Stimulated activated CD4-positive, alpha-beta T cell treated with anti-CD3 and anti-CD28 coated beads, Interleukin-2, amount 100 ng/mL, for 24 hours (primary cell): ENCODE data around the gene GTF3C2.
"Not testable (repeated sequence)": the region's sequence is repeated elsewhere in the genome, so short reads cannot be mapped to it uniquely, and the experiment has no call there.

Experiments used
- DNase-seq, 2 donors: peaks; one replicate each; pipeline ENCODE4 v3.0.0-alpha.2; 2020

GTF3C2 gene

DNA sequence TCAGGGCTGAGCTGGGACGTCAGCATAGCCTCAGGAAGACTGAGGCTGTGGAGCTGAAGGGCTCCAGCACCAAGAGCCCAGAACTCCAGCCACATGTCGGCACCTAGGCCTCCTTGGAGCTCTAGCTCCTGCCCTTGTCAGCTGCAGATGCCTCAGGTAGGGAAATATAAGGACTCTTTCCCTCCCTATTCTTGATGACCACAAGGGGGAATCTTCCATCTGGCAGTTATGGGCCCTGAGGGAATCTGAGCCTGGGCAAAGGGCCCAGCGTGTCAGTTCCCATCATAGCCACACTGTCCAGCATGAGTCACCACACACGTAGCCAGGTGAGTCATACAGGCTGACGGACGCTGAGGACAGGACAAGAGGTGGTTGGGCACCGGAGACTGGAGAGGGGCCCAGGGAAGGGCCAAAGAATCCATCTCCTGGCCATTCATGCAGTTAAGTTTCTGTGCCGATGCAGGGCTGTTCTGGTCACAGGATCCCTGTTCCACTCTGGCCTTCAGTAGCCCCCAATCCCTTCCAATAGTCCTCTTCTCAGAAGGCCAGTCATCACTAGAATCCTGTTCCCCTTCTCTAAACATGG is 35.5 kb downstream of the GTF3C2 start:
- no peak for DNase-seq

DNA sequence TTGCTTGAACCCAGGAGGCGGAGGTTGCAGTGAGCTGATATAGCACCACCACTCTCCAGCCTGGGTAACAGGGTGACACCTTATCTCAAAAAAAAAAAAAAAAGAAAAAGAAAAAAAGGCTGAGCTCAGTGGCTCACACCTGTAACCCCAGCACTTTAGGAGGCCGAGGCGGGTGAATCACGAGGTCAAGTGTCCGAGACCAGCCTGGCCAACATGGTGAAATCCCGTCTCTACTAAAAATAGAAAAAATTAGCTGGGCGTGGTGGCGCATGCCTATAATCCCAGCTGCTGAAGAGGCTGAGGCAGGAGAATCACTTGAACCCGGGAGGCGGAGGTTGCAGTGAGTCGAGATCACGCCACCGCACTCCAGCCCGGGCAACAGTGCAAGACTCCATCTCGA is 36.7 kb downstream of the GTF3C2 start:
- DNase-seq: not testable (repeated sequence)

DNA sequence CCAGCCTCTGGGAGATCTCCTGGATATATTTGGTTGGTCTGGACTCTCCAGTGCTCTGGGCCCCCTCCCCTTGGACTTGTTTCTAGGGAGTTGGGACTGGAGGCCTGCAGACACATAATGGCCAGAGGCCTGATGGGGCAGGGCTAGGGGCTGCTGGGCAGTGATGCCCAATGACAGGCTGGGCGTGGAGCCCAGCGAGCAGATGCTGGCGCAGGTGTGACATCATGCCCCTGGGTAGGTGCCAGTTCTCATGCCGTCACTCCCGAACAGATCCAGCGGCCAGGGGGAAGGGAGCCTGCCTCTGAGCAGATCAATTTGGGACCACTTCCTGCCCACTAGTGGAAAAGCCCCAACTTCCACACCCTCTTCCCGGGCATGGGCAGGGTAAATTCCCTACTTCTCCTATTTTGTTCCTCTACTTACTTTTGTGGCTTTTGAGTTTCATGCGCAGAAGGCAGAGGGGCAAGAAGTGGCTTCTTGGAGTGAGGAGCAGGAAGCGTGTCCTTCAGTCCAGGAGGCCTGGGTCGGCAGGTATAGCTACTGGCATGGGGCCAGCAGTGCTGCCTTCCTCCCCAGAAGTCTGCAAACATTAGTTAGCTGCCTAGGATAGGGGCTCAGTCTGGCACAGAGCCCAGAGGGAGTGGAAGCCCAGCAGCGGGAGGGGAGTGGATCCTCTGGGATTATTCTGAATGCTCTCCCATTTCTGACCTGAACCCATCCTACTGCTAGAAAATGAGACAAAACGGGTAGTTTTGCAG is 39.7 kb downstream of the GTF3C2 start:
- DNase-seq: no peak

DNA sequence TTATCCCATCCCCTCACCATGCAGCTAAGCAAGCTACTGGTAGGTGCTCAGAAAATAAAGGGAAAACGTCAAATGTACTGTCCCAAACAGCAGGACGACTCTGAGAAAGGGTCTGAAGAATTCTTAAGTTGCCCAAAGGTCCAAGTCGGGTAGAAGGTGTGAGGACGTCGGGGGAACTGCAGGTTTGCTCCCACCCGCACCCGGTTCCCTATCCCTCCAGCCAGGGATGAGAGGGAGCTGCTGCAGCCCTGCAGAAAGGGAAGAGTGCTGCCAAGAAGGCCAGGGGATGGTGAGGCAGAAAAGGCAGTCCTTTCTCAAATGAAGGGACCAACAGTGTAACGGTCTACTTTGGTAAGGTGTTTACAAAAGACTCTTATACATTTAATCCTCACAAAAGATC is 41.4 kb downstream of the GTF3C2 start:
- no peak for DNase-seq

DNA sequence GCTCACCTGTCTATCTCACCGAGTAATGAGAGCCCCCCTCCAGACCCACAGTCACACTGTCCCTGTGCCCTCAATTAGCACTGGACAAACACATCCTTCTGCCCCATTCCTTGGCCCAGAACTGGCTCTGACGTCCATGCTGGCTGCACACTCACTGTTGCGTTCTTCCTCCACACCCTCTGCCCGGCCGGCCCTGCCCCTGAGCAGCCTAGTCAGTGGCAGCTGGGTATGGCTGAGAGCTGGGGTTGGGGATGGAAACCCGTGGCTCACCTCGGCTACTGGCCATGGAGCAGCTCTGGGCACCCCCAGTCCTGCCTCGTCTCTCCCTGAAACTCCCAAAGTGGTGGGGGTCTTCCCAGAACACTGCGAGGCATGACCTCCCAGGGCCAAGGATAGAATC is 41.9 kb downstream of the GTF3C2 start:
- no peak for DNase-seq

DNA sequence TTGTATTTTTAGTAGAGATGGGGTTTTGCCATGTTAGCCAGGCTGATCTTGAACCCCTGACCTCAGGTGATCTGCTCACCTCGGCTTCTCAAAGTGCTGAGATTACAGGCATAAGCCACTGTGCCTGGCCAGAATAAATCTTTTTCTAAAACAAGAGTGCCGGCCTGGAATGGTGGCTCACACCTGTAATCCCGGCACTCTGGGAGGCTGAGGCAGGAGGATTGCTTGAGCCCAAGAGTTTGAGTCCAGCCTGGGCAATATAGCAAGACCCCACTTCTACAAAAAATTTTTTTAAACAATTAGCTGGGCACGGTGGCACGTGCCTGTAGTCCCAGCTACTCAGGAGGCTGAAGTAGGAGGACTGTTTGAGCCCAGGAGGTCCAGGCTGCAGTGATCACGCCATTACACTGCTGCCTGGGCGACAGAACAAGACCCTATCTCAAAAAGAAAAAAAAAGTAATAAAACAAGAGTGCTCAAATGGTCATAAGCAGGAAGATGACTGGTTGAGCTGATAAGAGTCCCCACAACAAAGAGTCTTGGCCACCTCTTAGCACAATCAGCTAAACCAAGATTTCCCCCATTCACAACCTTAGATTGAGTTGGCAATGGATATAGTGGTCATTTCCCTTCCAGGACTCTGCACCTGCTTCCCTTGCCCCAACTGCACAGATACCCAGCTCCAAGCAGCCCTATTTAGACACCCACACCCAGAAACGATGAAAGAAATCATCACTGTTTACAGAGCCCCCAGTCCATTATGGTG is 42.5 kb downstream of the GTF3C2 start:
- DNase-seq: no peak

DNA sequence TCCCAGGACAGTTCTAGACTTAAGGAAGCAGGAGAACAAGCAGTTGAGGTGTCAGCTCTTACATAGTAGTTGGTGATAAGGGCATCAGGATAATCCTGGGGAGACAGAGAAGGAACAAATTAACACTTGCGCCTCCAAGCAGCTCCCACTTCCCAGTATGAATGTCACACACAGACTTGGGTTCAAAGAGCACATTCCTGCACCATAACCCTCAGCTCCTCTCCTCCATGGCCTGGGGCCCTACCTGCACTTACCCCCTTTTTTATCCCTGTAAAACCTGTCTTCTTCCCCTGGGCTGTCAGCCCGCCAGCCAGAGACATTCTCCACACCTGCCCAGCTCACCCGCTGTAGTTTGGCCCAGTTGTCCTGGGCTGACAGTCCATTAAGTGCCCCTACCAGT is 44.4 kb downstream of the GTF3C2 start:
- DNase-seq: no peak

DNA sequence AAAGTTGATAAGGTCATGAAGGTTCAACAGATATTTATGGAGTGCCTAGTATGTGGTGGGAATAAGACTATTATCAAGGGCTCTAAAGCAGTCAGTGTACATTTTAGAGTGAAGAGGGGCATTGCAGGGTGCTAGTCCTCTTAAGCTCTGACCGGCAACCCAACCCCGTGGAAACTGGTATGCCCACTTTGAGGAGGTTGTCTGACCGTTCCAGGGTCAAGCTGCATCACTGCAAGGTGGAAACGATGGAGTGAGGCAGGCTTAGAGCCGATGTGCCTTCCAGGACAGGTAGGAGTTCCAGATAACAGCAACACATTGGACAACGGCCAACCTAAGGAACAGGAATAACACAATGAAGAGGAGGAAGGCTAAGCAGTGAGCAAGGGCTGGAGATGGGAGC is 46.9 kb downstream of the GTF3C2 start:
- DNase-seq: no peak

DNA sequence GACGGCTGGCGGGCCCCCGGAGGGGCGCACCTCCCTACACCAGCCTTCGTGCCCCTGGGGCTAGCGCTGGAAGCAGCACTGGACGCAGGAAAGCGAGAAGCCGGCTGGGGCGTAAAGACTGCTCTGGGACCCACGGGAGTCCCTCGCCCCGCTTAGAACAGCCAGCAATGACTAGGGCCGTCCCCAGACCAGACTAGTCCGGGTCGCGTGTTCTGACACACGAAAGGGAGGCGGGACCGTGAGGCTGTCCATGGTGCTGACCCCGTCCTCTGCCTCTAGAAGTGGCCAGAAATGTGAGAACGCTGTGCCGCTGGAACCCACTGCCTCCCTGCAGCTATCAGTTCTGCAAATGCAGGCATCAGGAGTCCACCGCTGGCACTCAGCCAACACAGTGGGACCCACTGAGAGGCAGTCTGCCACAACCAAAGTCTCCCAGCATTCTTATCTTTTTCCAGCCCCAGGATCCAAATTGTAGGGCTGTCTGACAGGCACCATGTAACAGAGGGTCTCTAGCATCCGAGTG is 48.1 kb downstream of the GTF3C2 start, which contains the start of gene UCN:
Gene UCN (minus strand): TSS at position 87 of the 523 bp plus-strand sequence. CDS start 550 bp downstream, outside the sequence.
- no peak for DNase-seq

DNA sequence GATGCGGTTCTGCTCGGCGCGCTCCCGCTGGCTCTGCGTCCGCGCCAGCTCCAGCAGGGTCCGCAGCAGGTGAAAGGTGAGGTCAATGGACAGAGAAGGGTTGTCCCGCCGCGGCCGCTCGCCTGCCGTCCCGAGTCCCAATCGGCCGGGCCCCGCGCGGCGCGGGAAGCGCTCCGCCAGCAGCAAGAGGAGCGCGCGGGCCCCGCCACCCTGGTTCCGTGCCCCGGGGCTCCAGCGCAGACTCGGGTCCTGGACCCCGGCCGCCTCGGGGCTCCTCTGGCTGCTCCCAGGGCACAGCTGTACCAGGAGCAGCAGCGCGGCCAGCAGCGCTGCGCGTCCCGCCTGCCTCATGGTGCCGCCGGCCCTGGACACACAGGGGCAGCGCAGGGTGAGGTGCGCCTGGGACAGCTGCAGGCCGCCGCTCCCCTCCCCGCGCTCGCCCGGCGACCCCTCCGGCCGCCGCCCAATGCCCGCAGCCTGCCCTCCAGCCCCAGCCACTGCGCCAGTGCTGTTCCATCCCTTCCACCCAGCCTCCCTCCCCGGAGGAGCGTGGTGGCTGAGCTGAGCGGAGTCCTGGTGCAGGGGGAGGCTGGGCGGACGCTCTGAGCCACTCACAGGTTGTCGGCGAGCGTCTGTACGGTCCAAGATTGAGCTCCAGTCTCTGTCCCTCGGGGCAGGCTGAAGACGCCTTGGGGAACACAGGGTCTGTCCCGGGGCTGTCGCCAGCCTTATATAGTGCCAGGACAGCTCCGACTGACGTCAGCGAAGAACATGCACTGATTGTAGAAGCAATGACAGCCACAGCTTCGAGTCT is 48.8 kb downstream of the GTF3C2 start:
- no peak for DNase-seq

DNA sequence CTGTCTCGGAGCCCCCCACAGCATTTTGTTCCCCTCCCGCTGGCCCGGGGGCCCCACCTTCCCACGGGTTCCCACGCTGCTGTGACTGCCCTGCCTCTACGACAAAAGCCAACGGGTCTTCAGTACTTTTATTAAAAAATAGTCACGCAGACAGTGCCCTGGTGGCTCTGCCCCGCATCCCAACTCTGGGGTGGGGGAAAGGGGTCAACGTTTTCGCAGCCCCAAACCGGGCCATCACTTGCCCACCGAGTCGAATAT is 49.3 kb downstream of the GTF3C2 start:
- no peak for DNase-seq

DNA sequence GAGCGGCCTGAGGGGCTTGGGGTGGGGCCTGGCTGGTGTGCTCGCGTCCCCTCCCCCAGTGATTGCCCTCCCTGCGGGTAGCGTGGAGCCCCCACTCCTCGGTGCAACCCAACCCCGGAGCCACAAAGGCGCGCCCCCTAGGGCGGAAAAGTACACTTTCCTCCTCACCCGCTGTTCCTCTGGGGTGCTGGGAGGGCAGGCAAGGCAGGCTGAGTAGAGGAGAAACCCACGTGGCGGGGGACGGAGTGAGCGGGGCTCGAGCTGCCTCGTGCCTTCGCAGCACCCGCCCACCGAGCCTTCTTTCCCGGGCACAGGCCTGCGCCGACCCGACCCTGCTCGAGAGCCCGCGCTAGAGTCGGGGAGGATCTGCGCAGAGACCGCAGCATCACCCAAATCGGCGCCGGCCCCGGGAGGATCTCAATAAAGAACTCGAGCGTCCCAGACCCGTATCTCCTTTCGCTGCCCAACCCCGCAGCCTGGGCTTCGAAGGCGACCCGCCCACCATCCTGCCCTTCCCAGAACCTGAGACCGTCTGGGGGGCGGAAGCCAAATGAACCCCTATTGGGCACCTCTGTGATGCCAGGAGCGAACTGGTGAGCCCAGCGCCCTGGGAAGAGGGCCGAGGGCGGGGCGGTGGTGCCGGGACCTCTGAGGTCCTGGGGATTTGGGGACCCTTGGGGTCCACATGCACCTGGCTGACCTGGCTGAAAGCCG is 49.8 kb downstream of the GTF3C2 start:
- peak; percentile 46 to 49 for DNase-seq

DNA sequence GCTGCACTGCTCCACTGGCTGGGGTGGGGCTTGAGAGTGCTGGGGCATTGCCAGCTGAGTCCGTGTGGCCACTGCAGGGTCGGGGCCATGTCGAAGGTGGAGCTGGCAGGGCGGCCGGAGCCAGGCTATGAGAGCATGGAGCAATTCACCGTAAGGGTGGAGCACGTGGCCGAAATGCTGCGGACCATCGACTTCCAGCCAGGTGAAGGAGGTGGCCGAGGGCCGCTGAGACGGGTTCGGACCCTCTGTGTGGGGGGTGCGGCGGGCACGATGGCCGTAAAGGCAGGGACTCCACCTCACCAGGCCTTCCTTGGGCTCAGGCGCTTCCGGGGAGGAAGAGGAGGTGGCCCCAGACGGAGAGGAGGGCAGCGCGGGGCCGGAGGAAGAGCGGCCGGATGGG is 50.4 kb downstream of the GTF3C2 start:
- no peak for DNase-seq

DNA sequence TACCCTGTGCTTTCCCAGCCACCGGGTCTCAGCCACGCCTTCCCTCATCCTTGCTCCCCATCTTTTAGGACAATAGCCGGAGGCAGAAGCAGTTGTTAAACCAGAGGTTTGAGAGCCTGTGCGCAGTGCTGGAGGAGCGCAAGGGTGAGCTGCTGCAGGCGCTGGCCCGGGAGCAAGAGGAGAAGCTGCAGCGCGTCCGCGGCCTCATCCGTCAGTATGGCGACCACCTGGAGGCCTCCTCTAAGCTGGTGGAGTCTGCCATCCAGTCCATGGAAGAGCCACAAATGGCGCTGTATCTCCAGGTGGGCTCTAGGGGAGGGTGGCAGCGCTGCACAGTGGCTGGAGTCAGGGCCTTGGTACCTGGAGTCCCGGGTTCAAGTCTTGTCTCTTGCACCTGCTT is 51.0 kb downstream of the GTF3C2 start:
- DNase-seq: no peak

DNA sequence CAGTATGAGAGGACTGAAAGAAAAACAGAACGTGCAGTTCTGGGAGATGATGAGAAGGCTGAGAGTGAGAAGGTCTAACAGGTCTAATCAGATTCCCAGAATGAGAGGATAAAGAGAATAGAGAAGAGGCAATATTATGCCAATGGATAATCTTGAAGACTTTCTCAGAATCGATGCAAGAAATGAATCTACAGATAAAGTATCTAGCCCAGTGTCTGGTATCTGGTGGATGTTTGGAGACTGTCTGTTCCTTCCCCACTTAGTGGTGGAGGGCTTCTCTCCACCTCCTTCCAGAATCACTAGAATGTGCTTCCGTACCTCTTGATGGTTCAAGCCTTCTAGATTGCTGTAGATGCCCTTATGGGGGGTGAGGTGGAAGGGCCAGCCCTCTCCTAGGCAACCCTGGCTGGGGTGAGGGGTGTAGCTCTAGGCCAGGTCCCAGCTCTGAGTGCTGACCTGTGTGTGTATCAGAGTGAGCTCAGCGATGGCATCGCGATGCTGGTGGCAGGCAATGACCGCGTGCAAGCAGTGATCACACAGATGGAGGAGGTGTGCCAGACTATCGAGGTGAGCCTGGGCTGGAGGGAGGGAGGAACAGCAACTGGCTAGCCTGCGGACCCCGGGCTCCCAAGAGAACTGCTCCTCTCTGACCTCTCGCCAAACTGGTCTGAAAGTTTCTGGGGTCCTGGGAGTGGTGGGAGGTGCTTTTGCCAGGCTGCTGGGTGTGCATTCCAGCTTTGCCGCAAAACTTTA is 51.9 kb downstream of the GTF3C2 start:
- DNase-seq: no peak

DNA sequence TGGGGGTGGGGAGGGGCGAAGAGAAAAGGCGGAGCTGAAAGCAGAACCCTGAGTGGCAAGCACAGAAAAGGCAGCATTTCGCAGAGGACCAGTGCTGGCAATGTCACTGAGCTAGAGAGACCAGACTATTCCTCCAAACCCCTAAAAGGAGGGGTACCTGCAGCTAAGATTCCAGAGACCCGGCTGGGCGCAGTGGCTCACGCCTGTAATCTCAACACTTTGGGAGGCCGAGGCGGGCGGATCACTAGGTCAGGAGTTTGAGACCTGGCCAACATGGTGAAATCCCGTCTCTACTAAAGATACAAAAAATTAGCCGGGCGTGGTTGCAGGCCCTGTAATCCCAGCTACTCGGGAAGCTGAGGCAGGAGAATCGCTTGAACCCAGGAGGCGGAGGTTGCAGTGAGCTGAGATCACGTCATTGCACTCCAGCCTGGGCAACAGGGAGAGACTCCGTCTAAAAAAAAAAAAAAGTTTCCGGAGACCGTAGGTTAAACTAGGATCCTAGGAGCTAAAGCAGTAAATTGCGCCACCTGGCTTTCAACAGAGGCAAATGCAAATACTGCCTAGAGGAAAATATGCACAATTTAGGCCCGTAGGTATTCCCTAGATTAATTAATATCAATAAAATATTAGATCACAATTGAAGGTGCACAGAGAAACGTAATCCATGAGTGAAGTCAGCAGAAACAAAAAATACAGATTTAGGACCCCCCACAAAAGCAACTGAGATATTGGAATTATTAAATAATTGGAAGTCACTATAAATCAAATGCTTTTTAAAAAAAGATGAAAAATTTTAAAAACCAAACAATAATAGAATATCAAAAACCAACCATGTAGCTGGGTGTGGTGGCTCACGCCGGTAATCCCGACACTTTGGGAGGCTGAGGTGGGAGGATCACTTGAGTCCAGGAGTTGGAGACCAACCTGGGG is 53.2 kb downstream of the GTF3C2 start:
- DNase-seq: peak; percentile 31 to 46

DNA sequence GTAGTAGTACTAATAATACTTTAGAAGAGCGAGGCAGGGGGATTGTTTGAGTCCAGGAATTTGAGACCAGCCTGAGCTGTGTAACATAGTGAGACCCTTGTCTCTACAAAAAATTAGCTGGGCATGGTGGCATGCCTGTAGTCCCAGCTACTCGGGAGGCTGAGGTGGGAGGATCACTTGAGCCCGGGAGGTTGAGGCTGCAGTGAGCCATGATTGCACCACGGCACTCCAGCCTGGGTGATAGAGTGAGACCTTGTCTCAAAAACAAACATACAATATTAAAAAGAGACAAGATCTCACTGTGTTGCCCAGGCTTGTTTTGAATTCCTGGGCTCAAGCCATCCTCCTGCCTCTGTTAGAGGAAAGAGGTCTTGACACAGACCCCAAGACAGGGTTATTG is 56.0 kb downstream of the GTF3C2 start:
- DNase-seq: not testable (repeated sequence)

DNA sequence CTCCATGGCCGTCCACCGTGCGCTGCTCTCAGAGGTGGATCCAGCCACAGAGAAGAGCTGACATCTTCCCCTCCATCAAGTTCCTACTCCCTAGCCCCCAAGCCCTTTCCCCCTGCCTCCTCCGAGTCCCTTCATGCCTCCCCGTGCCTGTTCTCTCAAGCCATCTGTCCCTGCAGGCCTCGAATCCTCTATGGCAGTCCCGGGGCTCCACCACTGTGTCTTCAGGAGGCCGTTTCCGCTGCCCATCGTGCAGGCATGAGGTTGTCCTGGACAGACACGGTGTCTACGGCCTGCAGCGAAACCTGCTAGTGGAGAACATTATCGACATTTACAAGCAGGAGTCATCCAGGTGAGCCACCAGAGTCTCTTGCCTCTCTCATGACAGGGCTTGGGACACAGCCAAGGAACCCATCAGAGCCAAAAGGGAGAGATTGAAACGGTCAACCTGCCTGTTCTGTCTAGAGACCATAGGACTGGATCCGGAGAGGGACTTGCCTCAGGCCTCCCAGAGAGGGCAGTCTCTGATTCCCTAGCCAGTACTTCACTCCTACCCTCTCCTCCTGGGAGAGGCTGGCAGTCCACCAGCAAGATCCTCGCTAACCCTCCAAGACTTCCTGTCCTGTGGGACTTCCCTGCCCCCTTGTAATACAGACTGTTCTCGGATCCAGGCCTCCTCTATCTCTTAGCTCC is 58.0 kb downstream of the GTF3C2 start:
- DNase-seq: no peak

DNA sequence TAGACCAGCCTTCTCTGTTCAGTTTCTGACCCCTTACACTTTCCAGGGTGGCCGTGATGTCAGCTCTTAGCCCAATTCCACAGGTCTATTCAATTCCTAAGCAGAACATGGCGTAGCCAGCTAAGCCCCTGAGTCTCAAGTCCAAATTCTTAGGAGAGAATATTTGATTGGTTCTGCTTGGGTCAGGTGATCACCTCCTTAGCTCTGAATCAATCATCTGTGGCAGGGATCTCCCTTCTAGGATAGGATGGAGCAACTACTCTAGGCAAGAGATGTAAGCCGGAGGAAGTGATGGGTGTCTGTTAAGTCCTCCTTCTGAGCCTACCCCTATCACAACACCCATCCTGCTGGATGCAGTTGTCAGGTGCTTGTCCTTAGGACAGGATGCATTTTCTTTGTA is 59.4 kb downstream of the GTF3C2 start:
- no peak for DNase-seq

DNA sequence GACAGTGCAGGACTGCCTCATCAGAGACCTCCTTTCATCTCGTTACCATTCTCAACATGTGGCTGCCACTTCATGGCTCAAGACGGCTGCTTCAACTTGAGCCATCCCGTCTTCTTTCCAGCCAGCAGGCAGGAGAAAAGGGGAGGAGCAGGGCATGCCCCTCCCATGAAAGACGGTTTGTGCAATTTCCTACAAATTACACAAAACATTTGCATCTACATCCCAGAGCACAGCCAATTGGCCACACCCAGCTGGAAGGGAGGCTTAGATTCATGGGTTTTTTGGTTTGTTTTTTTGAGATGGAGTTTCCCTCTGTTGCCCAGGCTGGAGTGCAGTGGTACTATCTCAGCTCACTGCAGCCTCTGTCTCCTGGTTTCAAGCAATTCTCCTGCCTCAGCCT is 60.1 kb downstream of the GTF3C2 start:
- no peak for DNase-seq
